GM06990 (cell line): ENCODE data around the gene BCO1.

Experiments used
- DNase-seq: peaks from one replicate; pipeline ENCODE4 v3.0.0-alpha.2; 2011; ENCODE audit not compliant: insufficient read length; ENCODE audit errors: extremely low read depth
- H3K27me3 ChIP-seq: replicated peaks from 2 replicates; pipeline ENCODE4 v1.6.0; 2011; ENCODE audit warnings: low read length; ENCODE audit not compliant: control insufficient read depth, insufficient read depth
- H3K36me3 ChIP-seq: 2 replicates; pipeline ENCODE4 v1.5.1; 2011; ENCODE audit warnings: low read length; ENCODE audit not compliant: control insufficient read depth, insufficient read depth
- H3K4me3 ChIP-seq: replicated peaks from 2 replicates; pipeline ENCODE4 v1.5.1; 2011; ENCODE audit warnings: low read depth, mild to moderate bottlenecking, control low read depth, low read length
- TF ChIP-seq, protein P1 (sequence below): IDR thresholded peaks from 2 replicates; pipeline ENCODE4 v1.5.1; 2011; ENCODE audit warnings: low read length, control low read depth, mild to moderate bottlenecking, inconsistent platforms; ENCODE audit not compliant: insufficient read depth, poor library complexity, severe bottlenecking

BCO1 gene

GRCh38 chr16:81286190-81286589, 47.7 kb downstream of the BCO1 start:
- DNase-seq: no peak
- no peaks in the 10 kb centered on the region for H3K36me3 ChIP-seq
- TF ChIP-seq, protein P1, sequence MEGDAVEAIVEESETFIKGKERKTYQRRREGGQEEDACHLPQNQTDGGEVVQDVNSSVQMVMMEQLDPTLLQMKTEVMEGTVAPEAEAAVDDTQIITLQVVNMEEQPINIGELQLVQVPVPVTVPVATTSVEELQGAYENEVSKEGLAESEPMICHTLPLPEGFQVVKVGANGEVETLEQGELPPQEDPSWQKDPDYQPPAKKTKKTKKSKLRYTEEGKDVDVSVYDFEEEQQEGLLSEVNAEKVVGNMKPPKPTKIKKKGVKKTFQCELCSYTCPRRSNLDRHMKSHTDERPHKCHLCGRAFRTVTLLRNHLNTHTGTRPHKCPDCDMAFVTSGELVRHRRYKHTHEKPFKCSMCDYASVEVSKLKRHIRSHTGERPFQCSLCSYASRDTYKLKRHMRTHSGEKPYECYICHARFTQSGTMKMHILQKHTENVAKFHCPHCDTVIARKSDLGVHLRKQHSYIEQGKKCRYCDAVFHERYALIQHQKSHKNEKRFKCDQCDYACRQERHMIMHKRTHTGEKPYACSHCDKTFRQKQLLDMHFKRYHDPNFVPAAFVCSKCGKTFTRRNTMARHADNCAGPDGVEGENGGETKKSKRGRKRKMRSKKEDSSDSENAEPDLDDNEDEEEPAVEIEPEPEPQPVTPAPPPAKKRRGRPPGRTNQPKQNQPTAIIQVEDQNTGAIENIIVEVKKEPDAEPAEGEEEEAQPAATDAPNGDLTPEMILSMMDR: no peak
- H3K4me3 ChIP-seq: no peak overlapping the region
- no peaks in the 10 kb centered on the region for H3K27me3 ChIP-seq

GRCh38 chr16:81291117-81291516, 52.6 kb downstream of the BCO1 start:
- Histone ChIP-seq H3K36me3 (no peaks in the 10 kb centered on the region), H3K27me3 (peaks cover 2% of the 10 kb centered on the region; the same call in 1 of the 2 replicates), H3K4me3 (no peak overlapping the region)
- DNase-seq: no peak
- TF ChIP-seq, protein P1: no peak

GRCh38 chr16:81292936-81293335, 54.4 kb downstream of the BCO1 start:
- DNase-seq: no peak
- Histone ChIP-seq H3K36me3 (no peaks in the 10 kb centered on the region), H3K4me3 (no peak overlapping the region), H3K27me3 (peaks cover 2% of the 10 kb centered on the region; the same call in 1 of the 2 replicates)
- TF ChIP-seq, protein P1: no peak

- peaks cover 2% of the 10 kb centered on the region; the same call in 1 of the 2 replicates for H3K27me3 ChIP-seq
- H3K4me3 ChIP-seq: no peak overlapping the region
- TF ChIP-seq, protein P1: no peak
- H3K36me3 ChIP-seq: no peaks in the 10 kb centered on the region
- no peak for DNase-seq
Observed at GRCh38 chr16:81293909-81294802, 55.7 kb downstream of the BCO1 start.

DNA sequence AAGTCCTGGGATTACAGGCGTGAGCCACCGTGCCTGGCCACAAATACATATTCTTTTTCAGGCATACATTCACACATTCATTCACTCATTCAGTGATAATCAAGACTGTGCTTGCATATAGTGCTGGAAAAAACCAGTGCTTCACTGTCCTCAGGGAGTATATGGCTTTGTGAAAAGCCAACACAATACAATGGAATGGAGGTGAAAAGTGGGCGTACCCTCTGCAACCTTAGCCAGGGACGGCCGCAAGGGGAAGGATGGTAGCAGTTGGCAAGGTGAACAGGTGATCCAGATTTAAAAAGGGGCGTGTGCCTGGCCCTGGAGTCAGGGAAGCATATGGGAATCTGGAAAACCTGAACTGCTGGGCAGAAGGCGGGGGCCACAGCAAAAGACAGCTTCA, 58.1 kb downstream of the BCO1 start:
- no peak for DNase-seq
- H3K36me3 ChIP-seq: no peaks in the 10 kb centered on the region
- H3K27me3 ChIP-seq: no peaks in the 10 kb centered on the region
- no peak overlapping the region for H3K4me3 ChIP-seq
- TF ChIP-seq, protein P1: no peak

GRCh38 chr16:81307770-81308169, 69.3 kb downstream of the BCO1 start:
- no peak overlapping the region for H3K4me3 ChIP-seq
- TF ChIP-seq, protein P1: no peak
- no peaks in the 10 kb centered on the region for H3K27me3 ChIP-seq
- DNase-seq: no peak
- no peaks in the 10 kb centered on the region for H3K36me3 ChIP-seq
